ENCODE data around the gene TNFRSF18. TPM values are rescaled to one million over a fixed set of nuclear protein-coding genes. Genes with fewer than 3 reads are reported as not detected.

Gene TNFRSF18
- total and polyA plus RNA-seq, 4 donors, result 0.17 to 0.24 (median 0.19) TPM; not detected in 1

GRCh38 chr1:1247341-1247913 lies 41.0 kb upstream of the TNFRSF18 start:
- Histone ChIP-seq H3K9me3 (ENCODE audit: control insufficient read depth in 4 of 4, low read length in 3 of 4) (no peaks in the 10 kb centered on the region), H3K4me1 (ENCODE audit: control insufficient read depth in 4 of 4, insufficient read depth in 4 of 4, low read length in 3 of 4) (peaks cover 0 to 9% (median 3%) of the 10 kb centered on the region in 4 donors), H3K9ac (ENCODE audit: low read depth in 1 of 2, low read length in 2 of 2) (no peak overlapping the region), H3K27ac (ENCODE audit: low read depth in 1 of 2, low read length in 2 of 2) (no peak overlapping the region), H3K27me3 (ENCODE audit: control insufficient read depth in 4 of 4, insufficient read depth in 4 of 4, low read length in 3 of 4) (no peaks in the 10 kb centered on the region), H3K4me3 (ENCODE audit: low read depth in 1 of 3, low read length in 3 of 3) (no peak overlapping the region), H3K36me3 (ENCODE audit: control insufficient read depth in 4 of 4, insufficient read depth in 3 of 4, low read depth in 1 of 4, low read length in 3 of 4) (peaks cover 0 to 1% (median 0%) of the 10 kb centered on the region in 4 donors)
- DNase-seq (ENCODE audit: low spot score), result no peak
- TF ChIP-seq GABPA (IDR thresholded peaks at IDR 0.05 in 1 of 2, conservative IDR thresholded peaks at IDR 0.05 in 1 of 2) (no peak), FOXA1 (IDR thresholded peaks at IDR 0.05) (no peak), ZBTB33 (IDR thresholded peaks at IDR 0.05) (no peak), NR2F2 (IDR thresholded peaks at IDR 0.05) (no peak), RAD21 (IDR thresholded peaks at IDR 0.05) (no peak), REST (IDR thresholded peaks at IDR 0.05) (no peak), HNF4G (IDR thresholded peaks at IDR 0.05) (no peak), CTCF (IDR thresholded peaks at IDR 0.05; ENCODE audit: low read depth, low read length, missing input control) (no peak), HNF4A (conservative IDR thresholded peaks at IDR 0.05) (no peak), SP1 (IDR thresholded peaks at IDR 0.05) (no peak), TAF1 (conservative IDR thresholded peaks at IDR 0.05) (no peak), JUND (IDR thresholded peaks at IDR 0.05) (no peak), RXRA (IDR thresholded peaks at IDR 0.05) (no peak), EGR1 (IDR thresholded peaks at IDR 0.05; ENCODE audit: low read depth in 2 of 2) (no peak), YY1 (IDR thresholded peaks at IDR 0.05) (no peak), ATF3 (IDR thresholded peaks at IDR 0.05) (no peak), FOXA2 (IDR thresholded peaks at IDR 0.05) (no peak), MAX (IDR thresholded peaks at IDR 0.05) (no peak)
- WGBS, result 61% methylated on average over 25 of the region's 25 CpGs
